GM18951 (cell line): ENCODE measurements around the gene CAPN13.

Source experiments
- POLR2A ChIP-seq: IDR thresholded peaks from 4 replicates; pipeline ENCODE4 v1.6.1; 2011; ENCODE audit warnings: mild to moderate bottlenecking; ENCODE audit not compliant: insufficient read length, insufficient read depth; ENCODE audit errors: extremely low read depth
- in situ Hi-C: fragments of 300-500 bp; cut with MboI; formaldehyde crosslinking; loops from one replicate; pipeline ENCODE4 v1.12.0; 2022; ENCODE audit warnings: low sequenced_read_pairs, mixed read lengths, inconsistent platforms; ENCODE audit not compliant: unreplicated experiment

Gene CAPN13

GRCh38 chr2:30705711-30706533, 101.3 kb downstream of the CAPN13 start:
- in situ Hi-C loops: loop anchor here (10.0 to 25.0 kb wide), 3 partner anchors 456 to 541 kb away; no protein-coding TSS in a partner anchor
- no peak for TF ChIP-seq POLR2A

DNA sequence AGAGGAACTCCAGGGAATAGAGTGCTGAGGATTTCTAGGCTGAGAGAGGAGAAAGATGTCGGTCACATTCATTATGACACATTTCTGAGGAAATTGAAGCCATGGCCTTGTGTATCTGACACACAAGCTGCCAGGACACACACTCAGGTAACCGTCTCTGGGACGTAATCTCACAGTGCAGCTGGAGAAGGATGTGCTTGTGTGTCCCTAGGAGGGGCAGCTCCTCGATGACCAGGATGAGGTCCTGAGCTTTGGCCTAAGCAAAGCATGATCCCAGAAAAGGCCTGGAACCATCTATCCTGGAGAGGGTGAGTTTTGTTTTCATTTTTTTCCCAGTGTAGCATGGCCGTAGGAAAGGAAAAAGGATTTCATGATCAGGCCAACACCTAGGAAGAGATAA, 102.2 kb downstream of the CAPN13 start:
- in situ Hi-C loops: loop anchor here (10.0 to 25.0 kb wide), 3 partner anchors 457 to 540 kb away; no protein-coding TSS in a partner anchor

DNA sequence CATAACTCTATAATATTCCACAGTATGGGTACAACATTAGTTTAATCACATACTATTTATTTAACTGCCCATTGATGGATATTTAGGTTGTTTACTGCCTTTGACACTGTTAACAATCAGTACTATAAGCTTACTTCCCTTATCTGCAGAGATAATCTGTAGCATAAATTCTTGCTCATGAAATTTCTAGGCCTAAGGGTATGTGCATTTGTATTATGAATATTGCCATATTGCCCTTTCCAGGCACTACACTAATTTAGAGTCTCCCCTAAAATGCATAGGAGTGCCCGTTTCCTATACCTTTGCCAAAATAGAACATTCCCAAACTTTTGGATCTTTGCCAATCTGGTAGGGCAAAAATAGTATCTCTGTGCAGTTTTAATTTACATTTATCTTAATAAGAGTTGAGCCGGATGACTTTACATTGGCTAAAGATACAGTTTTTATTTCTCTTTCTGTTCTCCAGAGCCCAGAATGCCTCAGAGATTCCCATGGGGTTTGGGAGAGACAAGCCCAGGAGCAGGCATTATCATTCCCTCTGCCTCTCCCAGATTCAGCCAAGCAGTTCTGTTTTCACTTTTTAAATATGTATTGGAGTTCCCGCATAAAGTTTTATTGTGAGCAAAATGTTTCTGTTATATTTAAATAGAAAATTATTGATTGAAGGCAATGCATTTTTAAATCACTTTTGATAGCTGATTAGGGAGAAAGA, 102.8 kb downstream of the CAPN13 start:
- TF ChIP-seq POLR2A: no peak
- in situ Hi-C loops: loop anchor here (10.0 to 25.0 kb wide), 3 partner anchors 458 to 540 kb away; no protein-coding TSS in a partner anchor

More for the DNA sequence above, 102.2 kb downstream of the CAPN13 start:
- no peak for TF ChIP-seq POLR2A

DNA sequence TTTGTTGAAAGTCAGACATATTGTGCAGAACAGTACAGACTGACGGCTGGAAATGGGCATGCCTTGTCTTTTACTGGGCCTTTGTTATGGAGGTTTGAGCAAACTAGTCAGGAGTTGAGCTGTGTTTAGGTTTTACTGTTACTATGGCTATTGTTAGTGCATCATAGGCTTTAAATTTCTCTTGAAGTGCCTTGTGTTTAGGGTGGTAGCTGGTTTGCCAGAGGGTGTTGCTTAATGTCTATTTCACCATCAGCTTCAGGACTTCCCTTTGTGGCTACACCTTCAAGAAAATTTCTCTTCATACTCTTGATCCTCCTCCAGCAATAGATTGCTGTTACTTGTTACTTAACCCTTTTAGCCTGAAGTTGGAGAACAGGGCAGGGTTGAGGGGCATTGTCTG, 104.6 kb downstream of the CAPN13 start:
- no peak for TF ChIP-seq POLR2A
- in situ Hi-C loops: loop anchor here (10.0 to 25.0 kb wide), 3 partner anchors 460 to 538 kb away; no protein-coding TSS in a partner anchor

DNA sequence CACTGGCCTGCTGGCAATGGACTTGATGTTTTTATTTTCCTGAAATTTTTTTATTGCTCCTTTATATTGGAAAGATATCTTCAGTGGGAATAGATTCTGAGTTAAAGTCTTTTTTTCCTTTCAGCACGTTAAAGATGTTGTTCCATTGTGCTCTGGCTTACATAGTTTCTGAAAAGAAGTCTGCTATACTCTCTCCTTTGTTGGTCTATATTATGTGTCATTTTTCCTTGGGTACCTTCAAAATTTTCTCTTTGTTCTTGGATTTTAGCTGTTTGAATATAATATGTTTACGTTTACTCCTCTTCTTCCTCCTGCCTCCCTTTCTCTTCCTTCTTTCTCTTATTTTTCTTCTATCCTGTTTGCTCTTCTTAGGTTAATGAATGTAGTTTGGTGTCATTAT, 105.5 kb downstream of the CAPN13 start:
- in situ Hi-C loops: loop anchor here (10.0 to 25.0 kb wide), 3 partner anchors 461 to 537 kb away; no protein-coding TSS in a partner anchor
- TF ChIP-seq POLR2A: no peak

GRCh38 chr2:30697242-30698103, 109.8 kb downstream of the CAPN13 start:
- in situ Hi-C loops: loop anchor here (25.0 kb wide), 1 partner anchor 310 kb away; no protein-coding TSS in a partner anchor

- TF ChIP-seq POLR2A: no peak
- in situ Hi-C loops: loop anchor here (25.0 kb wide), 1 partner anchor 308 kb away; no protein-coding TSS in a partner anchor
Observed at GRCh38 chr2:30695749-30696148, 111.5 kb downstream of the CAPN13 start.

DNA sequence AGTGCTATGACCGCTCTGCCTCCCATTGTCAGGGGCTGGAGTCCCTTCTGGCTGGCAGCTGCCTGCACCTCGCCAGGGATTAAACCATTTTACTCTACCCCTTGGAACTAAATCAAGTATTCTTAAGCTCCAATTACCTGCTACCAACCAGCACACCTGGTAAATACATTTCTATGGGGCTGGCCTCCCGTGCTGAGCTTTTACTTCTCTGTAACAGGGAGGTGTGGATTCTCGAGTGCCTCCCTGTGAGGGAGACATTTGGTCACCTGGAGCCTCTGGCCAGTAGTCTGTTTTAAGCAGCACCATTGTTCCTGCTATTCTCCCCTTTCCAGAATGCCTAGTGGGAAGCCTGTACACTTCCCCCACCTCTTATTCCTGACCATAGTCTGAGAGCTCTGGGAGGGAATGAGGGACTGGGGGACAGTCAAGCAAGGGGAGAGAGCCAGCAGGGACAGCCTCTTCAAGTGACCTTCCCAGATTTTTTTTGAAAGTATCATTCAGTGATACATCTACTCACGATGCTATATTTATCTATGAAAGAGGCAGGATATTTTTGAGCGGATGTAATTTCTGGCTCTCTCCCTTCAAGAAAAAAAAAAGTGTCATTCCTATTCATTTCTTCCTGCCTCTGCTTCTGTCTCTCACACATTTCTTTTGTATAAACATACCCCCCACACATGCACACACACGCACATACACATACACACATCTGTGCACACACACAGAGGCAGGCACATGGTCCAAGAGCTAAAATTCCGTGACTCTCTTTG, 112.8 kb downstream of the CAPN13 start:
- in situ Hi-C loops: loop anchor here (25.0 kb wide), 1 partner anchor 307 kb away; no protein-coding TSS in a partner anchor

GRCh38 chr2:30693821-30694281, 113.4 kb downstream of the CAPN13 start:
- TF ChIP-seq POLR2A: no peak
- in situ Hi-C loops: loop anchor here (25.0 kb wide), 1 partner anchor 307 kb away; no protein-coding TSS in a partner anchor

More for the DNA sequence above, 112.8 kb downstream of the CAPN13 start:
- no peak for TF ChIP-seq POLR2A

DNA sequence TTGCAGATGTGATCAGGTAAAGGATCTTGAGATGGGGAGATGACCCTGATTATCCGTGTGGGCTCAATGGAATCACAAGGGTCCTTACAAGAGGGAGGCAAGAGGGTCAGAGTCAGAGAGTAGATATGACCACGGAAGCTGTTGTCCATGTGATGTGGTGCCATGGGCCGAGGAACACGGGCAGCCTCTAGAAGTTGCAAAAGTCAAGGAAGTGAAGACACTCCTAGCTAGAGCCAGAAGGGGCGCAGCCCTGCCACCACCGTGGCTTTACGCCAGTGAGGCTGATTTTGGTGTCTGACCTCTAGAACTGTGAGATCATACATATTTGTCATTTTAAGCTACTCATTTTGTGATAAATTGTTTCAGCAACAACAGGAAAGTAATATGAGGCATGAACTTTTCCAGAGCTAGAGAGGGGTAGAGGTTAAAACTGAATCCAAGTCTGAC, 114.4 kb downstream of the CAPN13 start:
- no peak for TF ChIP-seq POLR2A
- in situ Hi-C loops: loop anchor here (25.0 kb wide), 1 partner anchor 306 kb away; no protein-coding TSS in a partner anchor

GRCh38 chr2:30691948-30692828, 115.1 kb downstream of the CAPN13 start:
- in situ Hi-C loops: loop anchor here (25.0 kb wide), 1 partner anchor 305 kb away; no protein-coding TSS in a partner anchor
- no peak for TF ChIP-seq POLR2A
